Thyroid gland (tissue), 4 donors: ENCODE data around the gene FADS1.

ENCODE experiments used
- POLR2A ChIP-seq, 2 donors: fragments of 450-650 bp; IDR thresholded peaks; one replicate each; pipeline ENCODE4 v1.6.1; 2017; ENCODE audit warnings: antibody characterized with exemption in 2 of 2, mild to moderate bottlenecking in 2 of 2, moderate library complexity in 1 of 2
- TF ChIP-seq, protein P1 (sequence below), 6 experiments: fragments of 200-600 bp in 3 of 6; fragments of 450-650 bp in 3 of 6; sonication (generic) in 3 of 6; IDR thresholded peaks; one replicate each; pipeline ENCODE4 v1.5.1; 2016 to 2019; ENCODE audit warnings: antibody characterized with exemption in 6 of 6, mild to moderate bottlenecking in 2 of 6, inconsistent platforms in 1 of 6, moderate library complexity in 1 of 6

DNA sequence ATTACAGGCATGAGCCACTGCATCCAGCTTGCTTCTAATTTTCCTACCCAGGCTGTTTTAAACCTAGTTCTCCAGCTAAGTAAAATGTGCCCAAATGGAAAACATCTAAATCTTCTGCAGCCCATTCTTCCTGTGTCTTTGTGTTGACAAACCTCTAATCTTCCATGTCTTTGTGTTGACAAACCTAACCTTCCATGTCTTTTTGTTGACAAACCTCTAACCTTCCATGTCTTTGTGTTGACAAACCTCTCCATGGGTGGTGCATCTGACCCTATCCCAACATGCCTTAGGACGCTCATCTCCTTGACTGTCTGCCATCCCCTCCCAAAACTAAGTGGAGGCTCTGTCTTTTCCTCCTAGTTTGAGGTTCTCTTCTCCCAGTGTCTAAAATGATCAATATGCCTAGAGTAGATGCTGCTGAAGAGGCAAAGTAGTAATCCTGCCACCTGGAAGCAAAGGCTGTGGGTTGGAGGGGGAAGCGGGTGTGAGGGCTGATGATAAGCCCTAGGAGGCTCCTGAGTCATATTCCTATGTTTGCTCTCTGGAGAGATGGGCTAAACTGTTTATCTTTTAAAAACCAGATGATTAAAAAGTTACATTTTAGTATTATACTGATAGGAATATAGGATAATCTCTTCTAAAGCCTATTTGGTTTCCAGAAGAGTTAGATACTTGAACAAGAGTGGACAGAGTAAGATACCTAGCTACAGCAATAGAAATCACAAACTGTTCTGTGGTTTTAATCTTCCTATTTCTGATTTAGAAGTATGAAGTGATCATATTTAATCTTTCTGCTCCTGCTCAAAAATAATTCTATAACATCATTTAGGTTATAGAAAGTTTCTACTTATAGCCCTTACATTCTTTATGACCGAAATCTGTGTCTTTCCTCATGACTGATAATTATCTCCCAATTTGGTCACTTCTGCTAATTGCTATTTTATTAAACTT, 16.2 kb downstream of the FADS1 start:
- TF ChIP-seq, protein P1, sequence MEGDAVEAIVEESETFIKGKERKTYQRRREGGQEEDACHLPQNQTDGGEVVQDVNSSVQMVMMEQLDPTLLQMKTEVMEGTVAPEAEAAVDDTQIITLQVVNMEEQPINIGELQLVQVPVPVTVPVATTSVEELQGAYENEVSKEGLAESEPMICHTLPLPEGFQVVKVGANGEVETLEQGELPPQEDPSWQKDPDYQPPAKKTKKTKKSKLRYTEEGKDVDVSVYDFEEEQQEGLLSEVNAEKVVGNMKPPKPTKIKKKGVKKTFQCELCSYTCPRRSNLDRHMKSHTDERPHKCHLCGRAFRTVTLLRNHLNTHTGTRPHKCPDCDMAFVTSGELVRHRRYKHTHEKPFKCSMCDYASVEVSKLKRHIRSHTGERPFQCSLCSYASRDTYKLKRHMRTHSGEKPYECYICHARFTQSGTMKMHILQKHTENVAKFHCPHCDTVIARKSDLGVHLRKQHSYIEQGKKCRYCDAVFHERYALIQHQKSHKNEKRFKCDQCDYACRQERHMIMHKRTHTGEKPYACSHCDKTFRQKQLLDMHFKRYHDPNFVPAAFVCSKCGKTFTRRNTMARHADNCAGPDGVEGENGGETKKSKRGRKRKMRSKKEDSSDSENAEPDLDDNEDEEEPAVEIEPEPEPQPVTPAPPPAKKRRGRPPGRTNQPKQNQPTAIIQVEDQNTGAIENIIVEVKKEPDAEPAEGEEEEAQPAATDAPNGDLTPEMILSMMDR (IDR thresholded peaks at IDR 0.05): no peak
- TF ChIP-seq POLR2A (IDR thresholded peaks at IDR 0.05): no peak
